Right lobe of liver (tissue), 6 donors: Measurements from ENCODE around the gene TM4SF5. TPM values are rescaled to one million over a fixed set of nuclear protein-coding genes. Genes with fewer than 3 reads are reported as not detected.
A peak's percentile ranks its signal among the peaks of the same experiment; 100 is the strongest.

ENCODE experiments used
- ATAC-seq, 4 donors: fragments of 200-7000 bp; cut with Tn5 transposase; one replicate each; pipeline ENCODE4 v1.9.1; 2020; ENCODE audit warnings: mild to moderate bottlenecking in 4 of 4, moderate library complexity in 4 of 4
- DNase-seq, 3 donors: peaks; one replicate each; pipeline ENCODE4 v3.0.0-alpha.2; 2020
- H3K27ac ChIP-seq, 3 donors: fragments of 200-600 bp; one replicate each; pipeline ENCODE4 v1.8.0; 2022
- H3K27me3 ChIP-seq, 2 donors: fragments of 200-600 bp; one replicate each; pipeline ENCODE4 v1.8.0; 2022
- H3K36me3 ChIP-seq, 4 donors: fragments of 200-600 bp; sonication (generic) in 1 of 4; one replicate each; pipeline versions ENCODE4 v1.5.1 to v1.8.0; 2017 to 2022; ENCODE audit warnings: control low read depth in 1 of 4
- H3K4me1 ChIP-seq, 4 donors: fragments of 200-600 bp; sonication (generic) in 1 of 4; one replicate each; pipeline versions ENCODE4 v1.5.1 to v1.8.0; 2017 to 2022; ENCODE audit warnings: control low read depth in 1 of 4
- H3K4me3 ChIP-seq, 3 donors: fragments of 200-600 bp; one replicate each; pipeline ENCODE4 v1.8.0; 2022
- H3K9me3 ChIP-seq, 4 donors: fragments of 200-600 bp; sonication (generic) in 1 of 4; one replicate each; pipeline versions ENCODE4 v1.5.1 to v1.8.0; 2017 to 2022; ENCODE audit warnings: control low read depth in 1 of 4
- CTCF ChIP-seq, 4 donors: fragments of 200-600 bp in 3 of 4; fragments of 450-650 bp in 1 of 4; IDR thresholded peaks; one replicate each; pipeline versions ENCODE4 v1.5.1 to v1.8.0; 2016 to 2022; ENCODE audit warnings: antibody characterized with exemption in 4 of 4, mild to moderate bottlenecking in 2 of 4
- POLR2A ChIP-seq: fragments of 450-650 bp; IDR thresholded peaks from one replicate; pipeline ENCODE4 v1.6.1; 2017; ENCODE audit warnings: antibody characterized with exemption, mild to moderate bottlenecking
- WGBS: methylation state at CpG from one replicate; pipeline ENCODE4 v1.1.6; 2018; ENCODE audit warnings: low coverage, low lambda C conversion rate; ENCODE audit not compliant: insufficient coverage; ENCODE audit errors: missing lambda C conversion rate; 5-methylcytosine and 5-hydroxymethylcytosine counted together
- intact Hi-C, 2 donors: fragments of 100-400 bp; cut with DNase I; formaldehyde crosslinking; loops; one replicate each; pipeline versions ENCODE4 v1.11.2 to v1.14.1; 2022
- total RNA-seq, 6 experiments: library from RNA; depleted of rRNA in 2 of 6; stranded (reverse); fragments of >200 nt in 2 of 6; fragmentation: NEBNext Ultra II Directional in 3 of 6; extraction: Animal tissue kit (Norgen Biotek cat#: 25700) in 3 of 6; gene quantifications; one replicate each; pipeline versions ENCODE4 v1.1.0 to v1.2.4, GENCODE V29; 2016 to 2023
- donor health status: DM: no; HTN: yes; CAD: no.
- donor health status: DM: no; HTN: no; CAD: no.
- donor health status: DM: no; HTN: no; CAD: no.
- donor health status: DM: no; HTN: yes; CAD: no.
- donor health status: DM: no; HTN: yes; CAD: no.

Gene TM4SF5
- total RNA-seq, 6 experiments from 2014 or later = 67.1 to 215 (median 112) TPM

GRCh38 chr17:4780325-4780955 lies 8.8 kb downstream of the TM4SF5 start:
- ATAC-seq (no peak), DNase-seq (no peak)
- WGBS = 66% methylated on average over 2 of the region's 11 CpGs
- no peak for TF ChIP-seq POLR2A
- no peak for TF ChIP-seq CTCF (IDR thresholded peaks at IDR 0.05)
- no peaks in the 10 kb centered on the region for H3K36me3 ChIP-seq
- no peak overlapping the region for H3K27ac ChIP-seq
- no peaks in the 10 kb centered on the region for H3K27me3 ChIP-seq
- intact Hi-C loops = loop anchor here (10.0 kb wide), 1 partner anchor 46 kb away; the partner anchor contains the start of genes CXCL16 (in 2 of the 2), MED11 (in 2 of the 2) and ZMYND15 (in 2 of the 2)
- H3K4me3 ChIP-seq = no peak overlapping the region
- no peaks in the 10 kb centered on the region for H3K9me3 ChIP-seq
- no peaks in the 10 kb centered on the region for H3K4me1 ChIP-seq

GRCh38 chr17:4782652-4783051 lies 11.0 kb downstream of the TM4SF5 start:
- Histone ChIP-seq H3K27me3 (no peaks in the 10 kb centered on the region), H3K36me3 (no peaks in the 10 kb centered on the region), H3K4me3 (no peak overlapping the region), H3K27ac (no peak overlapping the region), H3K9me3 (no peaks in the 10 kb centered on the region), H3K4me1 (peaks cover 0 to 10% (median 4%) of the 10 kb centered on the region in 4 donors)
- no peak for DNase-seq
- no peak for ATAC-seq
- TF ChIP-seq CTCF (IDR thresholded peaks at IDR 0.05) (peak in 1 of 4 donors; percentile 7), POLR2A (no peak)
- 46% methylated on average over 10 of the region's 28 CpGs for WGBS
- intact Hi-C loops = loop anchor here (10.0 kb wide), 1 partner anchor 48 kb away; the partner anchor contains the start of genes CXCL16 (in 2 of the 2), MED11 (in 2 of the 2) and ZMYND15 (in 2 of the 2)

GRCh38 chr17:4785311-4786105 lies 13.8 kb downstream of the TM4SF5 start:
- no peaks in the 10 kb centered on the region for H3K9me3 ChIP-seq
- ATAC-seq (no peak), DNase-seq (peak in 1 of 3 donors; percentile 29)
- H3K4me3 ChIP-seq = peak overlapping the region in 1 of 3 donors; percentile 18
- no peaks in the 10 kb centered on the region for H3K27me3 ChIP-seq
- intact Hi-C loops = loop anchor here (5.0 to 10.0 kb wide), 2 partner anchors 51 to 102 kb away; partner anchors contain the start of genes CXCL16 (in 2 of the 2), MED11 (in 2 of the 2) and ZMYND15 (in 2 of the 2)
- no peaks in the 10 kb centered on the region for H3K36me3 ChIP-seq
- H3K27ac ChIP-seq = no peak overlapping the region
- H3K4me1 ChIP-seq = peaks cover 0 to 21% (median 5%) of the 10 kb centered on the region in 4 donors
- WGBS = 33% methylated on average over 4 of the region's 61 CpGs
- TF ChIP-seq POLR2A = no peak
- TF ChIP-seq CTCF (IDR thresholded peaks at IDR 0.05) = no peak

- Histone ChIP-seq H3K27me3 (no peaks in the 10 kb centered on the region), H3K4me3 (peak within 1 kb of the TSS in 2 of 3 donors; percentile 10 to 18), H3K36me3 (no peaks in the 10 kb centered on the region), H3K4me1 (peaks cover 0 to 25% (median 5%) of the 10 kb centered on the region in 4 donors), H3K9me3 (no peaks in the 10 kb centered on the region), H3K27ac (peak within 1 kb of the TSS; percentile 84 to 96 (median 92))
- DNase-seq (peak in 2 of 3 donors; percentile 55 to 66), ATAC-seq (peak in 1 of 4 donors; percentile 5)
- intact Hi-C loops = loop anchor here (5.0 to 10.0 kb wide), 2 partner anchors 51 to 101 kb away; partner anchors contain the start of genes CXCL16 (in 2 of the 2), MED11 (in 2 of the 2) and ZMYND15 (in 2 of the 2)
- TF ChIP-seq POLR2A = no peak
- TF ChIP-seq CTCF (IDR thresholded peaks at IDR 0.05) = no peak
- 43% methylated on average over 5 of the region's 24 CpGs for WGBS
These were observed 14.4 kb downstream of the TM4SF5 start, which contains the start of gene VMO1 for GRCh38 chr17:4786106-4786511. TSS of gene VMO1 (minus strand) at chr17:4786364. CDS start at chr17:4786352, 12 bp downstream.
